ENCODE data around the gene OPRM1.

- TF ChIP-seq, protein P1, sequence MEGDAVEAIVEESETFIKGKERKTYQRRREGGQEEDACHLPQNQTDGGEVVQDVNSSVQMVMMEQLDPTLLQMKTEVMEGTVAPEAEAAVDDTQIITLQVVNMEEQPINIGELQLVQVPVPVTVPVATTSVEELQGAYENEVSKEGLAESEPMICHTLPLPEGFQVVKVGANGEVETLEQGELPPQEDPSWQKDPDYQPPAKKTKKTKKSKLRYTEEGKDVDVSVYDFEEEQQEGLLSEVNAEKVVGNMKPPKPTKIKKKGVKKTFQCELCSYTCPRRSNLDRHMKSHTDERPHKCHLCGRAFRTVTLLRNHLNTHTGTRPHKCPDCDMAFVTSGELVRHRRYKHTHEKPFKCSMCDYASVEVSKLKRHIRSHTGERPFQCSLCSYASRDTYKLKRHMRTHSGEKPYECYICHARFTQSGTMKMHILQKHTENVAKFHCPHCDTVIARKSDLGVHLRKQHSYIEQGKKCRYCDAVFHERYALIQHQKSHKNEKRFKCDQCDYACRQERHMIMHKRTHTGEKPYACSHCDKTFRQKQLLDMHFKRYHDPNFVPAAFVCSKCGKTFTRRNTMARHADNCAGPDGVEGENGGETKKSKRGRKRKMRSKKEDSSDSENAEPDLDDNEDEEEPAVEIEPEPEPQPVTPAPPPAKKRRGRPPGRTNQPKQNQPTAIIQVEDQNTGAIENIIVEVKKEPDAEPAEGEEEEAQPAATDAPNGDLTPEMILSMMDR (IDR thresholded peaks at IDR 0.05; ENCODE audit: insufficient read depth, low read depth, low read length): no peak
- TF ChIP-seq EZH2 (IDR thresholded peaks at IDR 0.05; ENCODE audit: insufficient read depth, low read length): no peak
These were observed 200.4 kb downstream of the OPRM1 start for GRCh38 chr6:154239392-154239791.
